ENCODE results near the gene AWAT2. TPM values are rescaled to one million over a fixed set of nuclear protein-coding genes. Genes with fewer than 3 reads are reported as not detected.

Gene AWAT2
- total RNA-seq: not detected in 2 replicates

- H3K4me1 Mint-ChIP-seq: no peaks in the 10 kb centered on the region
- DNase-seq: no peak
- no peaks in the 10 kb centered on the region for H3K36me3 Mint-ChIP-seq (ENCODE audit: low read depth)
- ChIA-PET POLR2A (no interaction called here), CTCF (interaction anchor here (0.6 kb wide), 1 partner anchor 9 kb away, joined by 3 read pairs; no protein-coding TSS in a partner anchor)
- no peak within 1 kb of the TSS for H3K27ac Mint-ChIP-seq
- no peaks in the 10 kb centered on the region for H3K9me3 Mint-ChIP-seq
- no peak within 1 kb of the TSS for H3K4me3 Mint-ChIP-seq
- ATAC-seq (ENCODE audit: low read depth): no peak
- no peaks in the 10 kb centered on the region for H3K27me3 Mint-ChIP-seq
- intact Hi-C loops (cut with micrococcal nuclease): no loop called here
- no peak for TF ChIP-seq CTCF (IDR thresholded peaks at IDR 0.05)
These were observed at the start of gene AWAT2 for GRCh38 chrX:70049925-70050324. AWAT2 (minus strand) TSS chrX:70049938; CDS start chrX:70049932, 6 bp downstream.

- DNase-seq (no peak), ATAC-seq (ENCODE audit: low read depth) (no peak)
- CTCF ChIA-PET: interaction anchor here (0.9 to 2.1 kb wide), 3 partner anchors 8 to 1274 kb away, joined by 3 to 11 read pairs (median 10); no protein-coding TSS in a partner anchor
- H3K4me1 Mint-ChIP-seq: no peaks in the 10 kb centered on the region
- H3K27ac Mint-ChIP-seq: no peak overlapping the region
- intact Hi-C loops (cut with micrococcal nuclease): loop anchor here (5.0 kb wide), 2 partner anchors 604 to 1269 kb away; partner anchors contain the start of gene EFNB1
- H3K36me3 Mint-ChIP-seq (ENCODE audit: low read depth): no peaks in the 10 kb centered on the region
- POLR2A ChIA-PET: no interaction called here
- no peak overlapping the region for H3K4me3 Mint-ChIP-seq
- no peak for TF ChIP-seq CTCF (IDR thresholded peaks at IDR 0.05)
- H3K27me3 Mint-ChIP-seq: peaks cover 10% of the 10 kb centered on the region
- H3K9me3 Mint-ChIP-seq: no peaks in the 10 kb centered on the region
These were observed 46.3 kb upstream of the AWAT2 start for GRCh38 chrX:70096052-70096451.

- ATAC-seq (ENCODE audit: low read depth): no peak
- H3K36me3 Mint-ChIP-seq (ENCODE audit: low read depth): no peaks in the 10 kb centered on the region
- ChIA-PET POLR2A (no interaction called here), CTCF (interaction anchor here (1.2 kb wide), 1 partner anchor 555 kb away, joined by 3 read pairs; no protein-coding TSS in a partner anchor)
- intact Hi-C loops (cut with micrococcal nuclease): no loop called here
- H3K27me3 Mint-ChIP-seq: peaks cover 2% of the 10 kb centered on the region
- H3K27ac Mint-ChIP-seq: no peak overlapping the region
- H3K4me1 Mint-ChIP-seq: no peaks in the 10 kb centered on the region
- H3K4me3 Mint-ChIP-seq: no peak overlapping the region
- TF ChIP-seq CTCF (IDR thresholded peaks at IDR 0.05): no peak
- no peak for DNase-seq
- no peaks in the 10 kb centered on the region for H3K9me3 Mint-ChIP-seq
These were observed 42.5 kb upstream of the AWAT2 start for GRCh38 chrX:70092247-70092646.

GRCh38 chrX:70089604-70090297 is 40.0 kb upstream of the AWAT2 start:
- ChIA-PET CTCF (interaction anchor here (3.3 kb wide), 1 partner anchor 7 kb away, joined by 11 read pairs; no protein-coding TSS in a partner anchor), POLR2A (no interaction called here)
- no peak for ATAC-seq (ENCODE audit: low read depth)
- no peak overlapping the region for H3K27ac Mint-ChIP-seq
- H3K4me3 Mint-ChIP-seq: no peak overlapping the region
- peaks cover 2% of the 10 kb centered on the region for H3K27me3 Mint-ChIP-seq
- H3K9me3 Mint-ChIP-seq: no peaks in the 10 kb centered on the region
- DNase-seq: no peak
- intact Hi-C loops (cut with micrococcal nuclease): no loop called here
- TF ChIP-seq CTCF (IDR thresholded peaks at IDR 0.05): no peak
- H3K36me3 Mint-ChIP-seq (ENCODE audit: low read depth): no peaks in the 10 kb centered on the region
- H3K4me1 Mint-ChIP-seq: no peaks in the 10 kb centered on the region

- intact Hi-C loops (cut with micrococcal nuclease): no loop called here
- DNase-seq (no peak), ATAC-seq (ENCODE audit: low read depth) (no peak)
- ChIA-PET CTCF (interaction anchor here (3.3 kb wide), 1 partner anchor 8 kb away, joined by 11 read pairs; no protein-coding TSS in a partner anchor), POLR2A (no interaction called here)
- Mint-ChIP-seq H3K27ac (no peak overlapping the region), H3K9me3 (no peaks in the 10 kb centered on the region), H3K27me3 (peaks cover 2% of the 10 kb centered on the region), H3K4me1 (no peaks in the 10 kb centered on the region), H3K36me3 (ENCODE audit: low read depth) (no peaks in the 10 kb centered on the region), H3K4me3 (no peak overlapping the region)
- TF ChIP-seq CTCF (IDR thresholded peaks at IDR 0.05): no peak
These were observed 39.0 kb upstream of the AWAT2 start for GRCh38 chrX:70088751-70089150.

Measured in activated B cell treated with CpG ODN at 0.5 μM for 24 hours (primary cell).